DND-41 (cell line): ENCODE measurements around the gene PAGE1.
"Not testable (repeated sequence)": the region's sequence is repeated elsewhere in the genome, so short reads cannot be mapped to it uniquely, and the experiment has no call there.

ENCODE experiments used
- ATAC-seq: fragments of 200-7000 bp; cut with Tn5 transposase; 3 replicates; pipeline ENCODE4 v1.9.1; 2021; ENCODE audit warnings: low read depth; ENCODE audit not compliant: insufficient read depth
- DNase-seq: peaks from one replicate; pipeline ENCODE4 v3.0.0-alpha.2; 2020
- H2AFZ ChIP-seq: 2 replicates; pipeline ENCODE4 v1.6.0; 2012; ENCODE audit warnings: low read depth, low read length
- H3K27ac ChIP-seq: 2 replicates; pipeline ENCODE4 v1.5.1; 2012; ENCODE audit warnings: low read length, inconsistent platforms
- H3K27me3 ChIP-seq: fragments of 200-600 bp; sonication (generic); 2 replicates; pipeline ENCODE4 v1.6.0; 2012; ENCODE audit warnings: low read length, mild to moderate bottlenecking, inconsistent platforms; ENCODE audit not compliant: insufficient read depth, poor library complexity
- H3K36me3 ChIP-seq: 2 replicates; pipeline ENCODE4 v1.5.1; 2012; ENCODE audit warnings: low read length, inconsistent platforms; ENCODE audit not compliant: insufficient read depth
- H3K4me1 ChIP-seq: 2 replicates; pipeline ENCODE4 v1.5.1; 2012; ENCODE audit warnings: mild to moderate bottlenecking, low read length; ENCODE audit not compliant: insufficient read depth
- H3K4me2 ChIP-seq: 2 replicates; pipeline ENCODE4 v1.6.0; 2012; ENCODE audit warnings: mild to moderate bottlenecking, moderate library complexity, low read length, inconsistent platforms; ENCODE audit not compliant: insufficient read depth
- H3K4me3 ChIP-seq, 2 experiments: fragments of 200-600 bp in 1 of 2; shearing (Covaris generic) in 1 of 2; 2 replicates each; pipeline ENCODE4 v1.5.1; 2012 to 2016; ENCODE audit warnings: inconsistent platforms in 2 of 2, low read length in 2 of 2, mild to moderate bottlenecking in 2 of 2, low read depth in 1 of 2, moderate library complexity in 1 of 2
- H3K79me2 ChIP-seq: 2 replicates; pipeline ENCODE4 v1.6.0; 2012; ENCODE audit warnings: low read length, inconsistent platforms; ENCODE audit not compliant: insufficient read depth
- H3K9ac ChIP-seq: 2 replicates; pipeline ENCODE4 v1.6.0; 2012; ENCODE audit warnings: low read depth, mild to moderate bottlenecking, inconsistent platforms, low read length, moderate library complexity
- H3K9me3 ChIP-seq: 2 replicates; pipeline ENCODE4 v1.5.1; 2012; ENCODE audit warnings: low read length, moderate library complexity, mild to moderate bottlenecking, inconsistent platforms; ENCODE audit not compliant: insufficient read depth, severe bottlenecking
- H4K20me1 ChIP-seq: 2 replicates; pipeline ENCODE4 v1.6.0; 2012; ENCODE audit warnings: low read length; ENCODE audit not compliant: insufficient read depth
- CTCF ChIP-seq: IDR thresholded peaks from 2 replicates; pipeline ENCODE4 v1.5.1; 2012; ENCODE audit warnings: borderline replicate concordance, low read length, moderate library complexity, mild to moderate bottlenecking; ENCODE audit not compliant: poor library complexity, severe bottlenecking; ENCODE audit errors: extremely low read depth
- EZH2 ChIP-seq: IDR thresholded peaks from 3 replicates; pipeline ENCODE4 v1.6.1; 2012; ENCODE audit warnings: borderline replicate concordance, low read depth, mild to moderate bottlenecking, moderate library complexity, low read length, inconsistent platforms; ENCODE audit not compliant: severe bottlenecking

The PAGE1 gene

GRCh38 chrX:49725923-49726904, 30.4 kb upstream of the PAGE1 start:
- no peaks in the 10 kb centered on the region for H3K4me1 ChIP-seq
- no peaks in the 10 kb centered on the region for H3K79me2 ChIP-seq
- H3K27me3 ChIP-seq = no peaks in the 10 kb centered on the region
- H2AFZ ChIP-seq = no peak overlapping the region
- H3K9ac ChIP-seq = no peak overlapping the region
- DNase-seq = no peak
- H3K36me3 ChIP-seq = no peaks in the 10 kb centered on the region
- no peak overlapping the region for H3K4me3 ChIP-seq
- no peak for ATAC-seq
- H3K4me2 ChIP-seq = no peak overlapping the region
- H3K27ac ChIP-seq = no peak overlapping the region
- no peaks in the 10 kb centered on the region for H4K20me1 ChIP-seq
- no peaks in the 10 kb centered on the region for H3K9me3 ChIP-seq
- TF ChIP-seq EZH2 = no peak
- TF ChIP-seq CTCF = no peak

- Histone ChIP-seq H3K4me2 (no peak overlapping the region), H3K4me3 (no peak overlapping the region), H3K27me3 (no peaks in the 10 kb centered on the region), H3K9me3 (no peaks in the 10 kb centered on the region), H4K20me1 (no peaks in the 10 kb centered on the region), H3K9ac (no peak overlapping the region), H3K79me2 (no peaks in the 10 kb centered on the region), H3K4me1 (no peaks in the 10 kb centered on the region), H3K27ac (no peak overlapping the region), H2AFZ (no peak overlapping the region), H3K36me3 (no peaks in the 10 kb centered on the region)
- TF ChIP-seq CTCF = no peak
- no peak for TF ChIP-seq EZH2
- no peak for DNase-seq
- ATAC-seq = no peak
Measured at GRCh38 chrX:49725401-49725800, 29.6 kb upstream of the PAGE1 start.

GRCh38 chrX:49720106-49720505, 24.3 kb upstream of the PAGE1 start:
- H3K4me3 ChIP-seq = not testable (repeated sequence)

GRCh38 chrX:49712577-49712976, 16.8 kb upstream of the PAGE1 start:
- no peak overlapping the region for H2AFZ ChIP-seq
- no peaks in the 10 kb centered on the region for H3K27me3 ChIP-seq
- no peak overlapping the region for H3K4me3 ChIP-seq
- H3K4me2 ChIP-seq = no peak overlapping the region
- no peaks in the 10 kb centered on the region for H3K36me3 ChIP-seq
- DNase-seq (no peak), ATAC-seq (no peak)
- H3K4me1 ChIP-seq = no peaks in the 10 kb centered on the region
- H3K9ac ChIP-seq = no peak overlapping the region
- H3K79me2 ChIP-seq = no peaks in the 10 kb centered on the region
- H3K27ac ChIP-seq = no peak overlapping the region
- no peak for TF ChIP-seq CTCF
- no peak for TF ChIP-seq EZH2
- H3K9me3 ChIP-seq = no peaks in the 10 kb centered on the region
- no peaks in the 10 kb centered on the region for H4K20me1 ChIP-seq

More at GRCh38 chrX:49720106-49720505, 24.3 kb upstream of the PAGE1 start:
- not testable (repeated sequence) for H3K9me3 ChIP-seq, H2AFZ ChIP-seq, H3K4me1 ChIP-seq, H4K20me1 ChIP-seq, H3K27me3 ChIP-seq, ATAC-seq, H3K36me3 ChIP-seq, H3K4me2 ChIP-seq, H3K79me2 ChIP-seq, H3K27ac ChIP-seq, DNase-seq, H3K9ac ChIP-seq
